HCT116 (cell line): ENCODE data around the gene ANAPC1. TPM values are rescaled to one million over a fixed set of nuclear protein-coding genes. Genes with fewer than 3 reads are reported as not detected.
"Not testable (repeated sequence)": the region's sequence is repeated elsewhere in the genome, so short reads cannot be mapped to it uniquely, and the experiment has no call there.

Experiments
- ATAC-seq: fragments of 200-7000 bp; cut with Tn5 transposase; 2 replicates; pipeline ENCODE4 v1.9.1; 2020; ENCODE audit warnings: mild to moderate bottlenecking, moderate library complexity
- BruUV-seq: library from RNA; stranded (reverse); fragments of 400-500 nt; replicated peaks from 2 replicates; lab custom pipeline; 2021; lab: Mats Ljungman, UMichigan
- CTCF ChIA-PET: fragments of 300-600 bp; sonication (Branson Sonifier 250); formaldehyde crosslinking; loops from one replicate; lab custom pipeline; 2021; ENCODE audit warnings: antibody characterized with exemption; lab: Charles Lee
- POLR2A ChIA-PET: fragments of 300-600, 350-600 bp; sonication (Branson Sonifier 250); formaldehyde crosslinking; loops from one replicate; lab custom pipeline; 2021; ENCODE audit warnings: antibody characterized with exemption; lab: Charles Lee
- RAD21 ChIA-PET, 2 experiments: fragments of 300-600 bp; sonication (Branson Sonifier 250); formaldehyde crosslinking; loops; one replicate each; lab custom pipeline; 2023; ENCODE audit warnings: low total read pairs in 2 of 2; ENCODE audit not compliant: uncharacterized antibody in 2 of 2, unreplicated experiment in 2 of 2, low non-redundant PET in 1 of 2; lab: Charles Lee
- DNase-seq: peaks from one replicate; pipeline ENCODE4 v3.0.0-alpha.2; 2010; ENCODE audit warnings: low read depth, low spot score
- H2AFZ ChIP-seq: fragments of 200-600 bp; shearing (Covaris generic), sonication (generic); 2 replicates; pipeline ENCODE4 v1.6.1; 2017; ENCODE audit warnings: low read depth, mixed run types, mixed read lengths, antibody characterized with exemption, low read length; ENCODE audit not compliant: poor library complexity, severe bottlenecking
- H3K27ac ChIP-seq: 2 replicates; pipeline ENCODE4 v1.5.1; 2012; ENCODE audit warnings: low read depth, low read length
- H3K27me3 ChIP-seq: fragments of 200-600 bp; sonication (generic); 2 replicates; pipeline ENCODE4 v1.6.1; 2016; ENCODE audit warnings: mixed run types, low read length, mixed read lengths; ENCODE audit not compliant: insufficient read depth
- H3K36me3 ChIP-seq, 2 experiments: fragments of 200-500 bp in 1 of 2; fragments of 200-600 bp in 1 of 2; sonication (Bioruptor generic) in 1 of 2; sonication (generic) in 1 of 2; 2 replicates each; pipeline versions ENCODE4 v1.5.1 to v1.6.1; 2014 to 2016; ENCODE audit warnings: low read length in 2 of 2, inconsistent platforms in 1 of 2, mixed read lengths in 1 of 2, mixed run types in 1 of 2; ENCODE audit not compliant: insufficient read depth in 2 of 2, control insufficient read depth in 1 of 2
- H3K4me1 ChIP-seq, 2 experiments: fragments of 200-600 bp in 1 of 2; sonication (generic) in 1 of 2; 2 replicates each; pipeline versions ENCODE4 v1.5.1 to v1.6.1; 2012 to 2017; ENCODE audit warnings: low read length in 2 of 2, inconsistent platforms in 1 of 2, mild to moderate bottlenecking in 1 of 2, mixed read lengths in 1 of 2, mixed run types in 1 of 2, moderate library complexity in 1 of 2; ENCODE audit not compliant: insufficient read depth in 2 of 2, control insufficient read depth in 1 of 2
- H3K4me2 ChIP-seq: fragments of 200-600 bp; sonication (generic); 2 replicates; pipeline ENCODE4 v1.6.1; 2017; ENCODE audit warnings: mixed run types, low read length, mixed read lengths
- H3K4me3 ChIP-seq, 2 experiments: fragments of 200-600 bp in 1 of 2; sonication (generic) in 1 of 2; replicated peaks in 1 of 2; 2 replicates each; pipeline ENCODE4 v1.5.1; 2011 to 2016; ENCODE audit warnings: low read length in 2 of 2, control low read depth in 1 of 2, low read depth in 1 of 2, mild to moderate bottlenecking in 1 of 2, mixed read lengths in 1 of 2, mixed run types in 1 of 2
- H3K79me2 ChIP-seq: fragments of 200-600 bp; sonication (generic); 2 replicates; pipeline ENCODE4 v1.6.1; 2017; ENCODE audit warnings: mild to moderate bottlenecking, mixed run types, low read length, moderate library complexity, mixed read lengths; ENCODE audit not compliant: insufficient read depth
- H3K9ac ChIP-seq: fragments of 200-600 bp; sonication (generic); 2 replicates; pipeline ENCODE4 v1.6.1; 2016; ENCODE audit warnings: low read length, mixed read lengths
- H3K9me2 ChIP-seq: fragments of 200-600 bp; sonication (generic), shearing (Covaris generic); 2 replicates; pipeline ENCODE4 v1.6.1; 2017; ENCODE audit warnings: mixed run types, mild to moderate bottlenecking, moderate library complexity; ENCODE audit not compliant: insufficient read depth
- H3K9me3 ChIP-seq, 2 experiments: fragments of 200-500 bp in 1 of 2; fragments of 200-600 bp in 1 of 2; sonication (Bioruptor generic) in 1 of 2; sonication (generic) in 1 of 2; 2 replicates each; pipeline ENCODE4 v1.6.1; 2014 to 2017; ENCODE audit warnings: low read length in 2 of 2, mixed read lengths in 2 of 2, inconsistent platforms in 1 of 2, low read depth in 1 of 2, mild to moderate bottlenecking in 1 of 2, mixed run types in 1 of 2, moderate library complexity in 1 of 2; ENCODE audit not compliant: control insufficient read depth in 1 of 2, insufficient read depth in 1 of 2
- H4K20me1 ChIP-seq: fragments of 200-600 bp; sonication (generic), shearing (Covaris generic); 2 replicates; pipeline ENCODE4 v1.6.1; 2017; ENCODE audit warnings: mixed run types, mild to moderate bottlenecking, moderate library complexity; ENCODE audit not compliant: insufficient read depth
- intact Hi-C: fragments of 100-400 bp; cut with micrococcal nuclease; formaldehyde crosslinking; loops from 2 replicates; pipeline ENCODE4 v1.10.0; 2022
- total RNA-seq: library from RNA; stranded (reverse); gene quantifications from one replicate; pipeline ENCODE4 v1.2.1, GENCODE V29; 2021; ENCODE audit not compliant: unreplicated experiment

ANAPC1 gene
- total RNA-seq, 1 experiment from 2014 or later: 76.5 TPM

DNA sequence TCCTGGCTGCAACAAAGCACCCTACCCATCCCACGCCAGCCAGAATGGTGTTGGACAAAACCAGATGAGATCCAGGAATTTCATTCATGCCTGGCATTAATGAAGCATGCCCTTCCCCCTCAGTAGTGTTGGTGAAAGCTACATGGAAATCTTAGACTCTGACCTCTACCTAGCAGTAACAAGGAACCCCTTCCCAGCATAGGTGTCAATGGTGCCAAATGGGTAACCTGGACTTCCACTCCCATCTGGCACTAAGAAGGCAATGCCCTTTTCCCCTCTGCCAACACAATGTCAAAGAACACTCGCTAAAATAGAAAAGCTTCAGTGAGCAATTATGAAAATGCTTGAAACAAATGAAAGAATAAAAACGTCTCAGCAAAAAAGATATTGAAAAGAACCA is 131.5 kb downstream of the ANAPC1 start:
- POLR2A ChIA-PET, BruUV-seq, H3K9me3 ChIP-seq, RAD21 ChIA-PET, H3K27ac ChIP-seq, H3K27me3 ChIP-seq, H3K4me3 ChIP-seq, DNase-seq, H3K9me2 ChIP-seq, H3K79me2 ChIP-seq, CTCF ChIA-PET, H3K4me2 ChIP-seq, H3K4me1 ChIP-seq, H3K9ac ChIP-seq, H2AFZ ChIP-seq, ATAC-seq, H3K36me3 ChIP-seq, H4K20me1 ChIP-seq, intact Hi-C loops: not testable (repeated sequence)

GRCh38 chr2:111750641-111751040 is 133.4 kb downstream of the ANAPC1 start:
- H3K27me3 ChIP-seq, H3K79me2 ChIP-seq, H3K4me3 ChIP-seq, H2AFZ ChIP-seq, H3K27ac ChIP-seq, H3K4me1 ChIP-seq, CTCF ChIA-PET, DNase-seq, intact Hi-C loops, H4K20me1 ChIP-seq, BruUV-seq, POLR2A ChIA-PET, H3K9me2 ChIP-seq, H3K36me3 ChIP-seq, H3K9me3 ChIP-seq, ATAC-seq, H3K9ac ChIP-seq, RAD21 ChIA-PET, H3K4me2 ChIP-seq: not testable (repeated sequence)

- H2AFZ ChIP-seq, ATAC-seq, H3K9ac ChIP-seq, intact Hi-C loops, CTCF ChIA-PET, RAD21 ChIA-PET, H3K9me3 ChIP-seq, H3K27me3 ChIP-seq, H3K4me3 ChIP-seq, H3K27ac ChIP-seq, H3K4me1 ChIP-seq, DNase-seq, BruUV-seq, H4K20me1 ChIP-seq, POLR2A ChIA-PET, H3K36me3 ChIP-seq, H3K79me2 ChIP-seq, H3K9me2 ChIP-seq, H3K4me2 ChIP-seq: not testable (repeated sequence)
These were observed 135.6 kb downstream of the ANAPC1 start for GRCh38 chr2:111748429-111748828.
